Ovary (tissue), 3 donors: Measurements from ENCODE around the gene CSNK1G3.

Source experiments
- EP300 ChIP-seq: sonication (generic); formaldehyde crosslinking; IDR thresholded peaks from one replicate; pipeline ENCODE4 v1.6.1; 2017; ENCODE audit warnings: antibody characterized with exemption
- POLR2A ChIP-seq: fragments of 450-650 bp; IDR thresholded peaks from one replicate; pipeline ENCODE4 v1.6.1; 2017; ENCODE audit warnings: antibody characterized with exemption, mild to moderate bottlenecking, moderate library complexity
- TF ChIP-seq, protein P1 (sequence below), 3 donors: fragments of 450-650 bp in 2 of 3; fragments of 200-600 bp in 1 of 3; IDR thresholded peaks; one replicate each; pipeline versions ENCODE4 v1.5.1 to v1.8.0; 2016 to 2022; ENCODE audit warnings: antibody characterized with exemption in 3 of 3, mild to moderate bottlenecking in 1 of 3
- donor health status: DM: no; HTN: no; CAD: no.

DNA sequence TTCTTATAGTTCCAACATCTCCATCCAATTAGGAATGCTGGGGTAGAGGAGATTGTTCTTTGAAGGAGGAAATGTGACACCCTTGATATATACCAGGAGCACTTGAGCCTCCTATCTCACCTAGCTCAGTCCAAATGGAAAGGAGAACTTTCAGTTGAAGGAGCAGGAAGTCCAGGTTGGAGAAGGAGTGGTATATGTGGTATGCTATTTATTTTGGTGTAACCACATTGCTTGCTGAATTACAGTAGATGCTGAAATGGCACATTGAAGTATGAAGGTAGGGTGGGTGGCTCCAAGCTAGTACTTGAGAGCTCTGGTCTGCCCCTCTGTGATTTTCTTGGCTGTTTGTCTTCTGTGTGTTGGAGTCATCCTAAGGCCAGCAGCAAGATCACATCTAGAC, 6.1 kb downstream of the CSNK1G3 start:
- TF ChIP-seq POLR2A (no peak), EP300 (no peak)
- TF ChIP-seq, protein P1, sequence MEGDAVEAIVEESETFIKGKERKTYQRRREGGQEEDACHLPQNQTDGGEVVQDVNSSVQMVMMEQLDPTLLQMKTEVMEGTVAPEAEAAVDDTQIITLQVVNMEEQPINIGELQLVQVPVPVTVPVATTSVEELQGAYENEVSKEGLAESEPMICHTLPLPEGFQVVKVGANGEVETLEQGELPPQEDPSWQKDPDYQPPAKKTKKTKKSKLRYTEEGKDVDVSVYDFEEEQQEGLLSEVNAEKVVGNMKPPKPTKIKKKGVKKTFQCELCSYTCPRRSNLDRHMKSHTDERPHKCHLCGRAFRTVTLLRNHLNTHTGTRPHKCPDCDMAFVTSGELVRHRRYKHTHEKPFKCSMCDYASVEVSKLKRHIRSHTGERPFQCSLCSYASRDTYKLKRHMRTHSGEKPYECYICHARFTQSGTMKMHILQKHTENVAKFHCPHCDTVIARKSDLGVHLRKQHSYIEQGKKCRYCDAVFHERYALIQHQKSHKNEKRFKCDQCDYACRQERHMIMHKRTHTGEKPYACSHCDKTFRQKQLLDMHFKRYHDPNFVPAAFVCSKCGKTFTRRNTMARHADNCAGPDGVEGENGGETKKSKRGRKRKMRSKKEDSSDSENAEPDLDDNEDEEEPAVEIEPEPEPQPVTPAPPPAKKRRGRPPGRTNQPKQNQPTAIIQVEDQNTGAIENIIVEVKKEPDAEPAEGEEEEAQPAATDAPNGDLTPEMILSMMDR (IDR thresholded peaks at IDR 0.05): no peak
